Measurements from ENCODE around the gene JAZF1. TPM values are rescaled to one million over a fixed set of nuclear protein-coding genes. Genes with fewer than 3 reads are reported as not detected.

The JAZF1 gene
- total and polyA plus RNA-seq, 2 of the 8 experiments (the other 6 are each of a cell fraction or from before 2014, with no cell fraction given): 2.6 to 21.8 TPM

DNA sequence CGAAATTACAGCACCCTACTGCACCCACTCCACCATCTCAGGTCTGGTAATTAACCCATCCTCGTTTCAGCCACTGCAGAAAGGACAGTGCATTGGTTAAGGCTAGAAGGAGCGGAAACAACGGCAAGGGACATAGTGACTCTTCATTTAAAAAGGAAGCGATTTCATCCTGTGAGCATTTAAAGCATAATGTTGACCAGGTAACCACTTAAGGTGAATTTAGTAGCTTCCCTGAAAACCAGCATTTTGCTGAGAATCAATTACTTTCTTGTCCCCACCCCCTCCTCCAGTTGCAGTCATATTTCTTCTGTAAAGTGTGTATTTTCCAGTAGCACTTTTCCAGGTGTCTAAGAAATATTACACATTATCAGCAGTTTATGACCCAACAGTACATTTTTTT is 821 bp upstream of the JAZF1 start:
- H4K5ac ChIP-seq (ENCODE audit: insufficient read length, low read depth, low read length): no peak overlapping the region
- H3K27ac ChIP-seq (ENCODE audit: low read depth, low read length): no peak overlapping the region
- no peaks in the 10 kb centered on the region for H3K79me1 ChIP-seq (ENCODE audit: low read depth, low read length)
- WGBS, 2 experiments (ENCODE audit: extremely low coverage in 1 of 2, insufficient coverage in 1 of 2, insufficient read length in 1 of 2, insufficient replicate concordance in 2 of 2, low coverage in 1 of 2, low lambda C conversion rate in 2 of 2, missing lambda C conversion rate in 1 of 2): 62% methylated on average over 5 of the region's 5 CpGs; no CpG with 5 or more reads in 1 of the 2 experiments
- H3K27me3 ChIP-seq (replicated peaks in 1 of 4; ENCODE audit: control insufficient read depth in 3 of 4, extremely low read depth in 1 of 4, insufficient read depth in 3 of 4, low read length in 3 of 4): peaks cover 0 to 7% (median 2%) of the 10 kb centered on the region in 4 experiments; a peak in 3 of 7 replicates
- FAIRE-seq (no peak), DNase-seq (ENCODE audit: low read depth in 1 of 2, low spot score in 2 of 2) (no peak)
- H3K14ac ChIP-seq (ENCODE audit: insufficient read length): no peak overlapping the region
- H2AFZ ChIP-seq (ENCODE audit: low read length): no peak overlapping the region
- no peaks in the 10 kb centered on the region for H3K9me3 ChIP-seq (ENCODE audit: insufficient read depth in 2 of 2, low read depth in 1 of 2, low read length in 1 of 2)
- H3K4me1 ChIP-seq (replicated peaks in 1 of 4; ENCODE audit: control insufficient read depth in 3 of 4, insufficient read depth in 4 of 4, low read length in 3 of 4): peaks cover 0 to 8% (median 5%) of the 10 kb centered on the region in 4 experiments
- POLR2A ChIA-PET (ENCODE audit: partially characterized antibody): no interaction called here
- H2AK5ac ChIP-seq (ENCODE audit: low read depth, low read length): no peak overlapping the region
- H4K8ac ChIP-seq (ENCODE audit: extremely low read depth, insufficient read depth, low read length): no peak overlapping the region
- H2BK5ac ChIP-seq (ENCODE audit: low read depth, low read length): no peak overlapping the region
- CTCF ChIA-PET (ENCODE audit: partially characterized antibody): interaction anchor here (0.6 to 1.1 kb wide), 2 partner anchors 12 to 16 kb away, joined by 3 read pairs; no protein-coding TSS in a partner anchor
- peaks cover 0 to 1% of the 10 kb centered on the region in 2 experiments for H4K20me1 ChIP-seq (replicated peaks in 1 of 2; ENCODE audit: control insufficient read depth in 1 of 2, insufficient read depth in 2 of 2, low read length in 2 of 2)
- H3K4ac ChIP-seq (replicated peaks; ENCODE audit: insufficient read length, low read depth, low read length): no peak overlapping the region
- peak overlapping the region; percentile 73 to 88; a peak in 3 of 4 replicates for H3K4me2 ChIP-seq (ENCODE audit: insufficient read depth in 1 of 2, low read depth in 2 of 2, low read length in 2 of 2)
- H3K23me2 ChIP-seq (ENCODE audit: low read depth, low read length): peaks cover 8% of the 10 kb centered on the region; the same call in 1 of the 2 replicates
- H3K79me2 ChIP-seq (ENCODE audit: control insufficient read depth in 1 of 2, insufficient read depth in 2 of 2, low read length in 2 of 2): peaks cover 0 to 23% of the 10 kb centered on the region in 2 experiments; a peak in 2 of 4 replicates
- H4K91ac ChIP-seq (replicated peaks; ENCODE audit: insufficient read length, low read length): no peak overlapping the region
- H2BK20ac ChIP-seq (ENCODE audit: low read length): no peak overlapping the region; the same call in 1 of the 2 replicates
- H3K9ac ChIP-seq (replicated peaks in 1 of 4; ENCODE audit: extremely low read depth in 1 of 4, low read depth in 3 of 4, low read length in 3 of 4): no peak overlapping the region
- no peak overlapping the region for H3K23ac ChIP-seq (ENCODE audit: insufficient read length)
- no peak overlapping the region for H3K56ac ChIP-seq (replicated peaks; ENCODE audit: insufficient read length, low read depth, low read length)
- H3K18ac ChIP-seq (ENCODE audit: extremely low read depth, low read length): no peak overlapping the region
- H2BK12ac ChIP-seq (ENCODE audit: low read depth, low read length): no peak overlapping the region
- H3K4me3 ChIP-seq (ENCODE audit: extremely low read depth in 1 of 4, insufficient read depth in 2 of 4, low read depth in 3 of 4, low read length in 4 of 4): peak overlapping the region; percentile 48 to 89 (median 65); a peak in 5 of 8 replicates
- peak overlapping the region; percentile 13 for H2BK120ac ChIP-seq (replicated peaks; ENCODE audit: low read depth, low read length)
- no peaks in the 10 kb centered on the region for H3K36me3 ChIP-seq (ENCODE audit: control insufficient read depth in 2 of 4, insufficient read depth in 4 of 4, low read length in 3 of 4)
- no peak overlapping the region for H2BK15ac ChIP-seq (ENCODE audit: low read length)
- TF ChIP-seq POLR2AphosphoS5 (IDR thresholded peaks at IDR 0.05; ENCODE audit: low read depth, low read length) (no peak), CHD1 (IDR thresholded peaks at IDR 0.05; ENCODE audit: low read depth, low read length) (no peak), TAF1 (IDR thresholded peaks at IDR 0.05; ENCODE audit: low read depth, low read length) (no peak), TCF12 (IDR thresholded peaks at IDR 0.05; ENCODE audit: low read depth, low read length) (no peak), BACH1 (IDR thresholded peaks at IDR 0.05; ENCODE audit: low read length) (no peak), TAF7 (optimal IDR thresholded peaks at IDR 0.05; ENCODE audit: borderline replicate concordance, low read depth, low read length) (no peak), SIX5 (IDR thresholded peaks at IDR 0.05; ENCODE audit: low read depth, low read length) (no peak), USF2 (IDR thresholded peaks at IDR 0.05; ENCODE audit: low read length) (no peak), RXRA (IDR thresholded peaks at IDR 0.05; ENCODE audit: insufficient read depth, low read depth, low read length) (no peak), ZNF274 (IDR thresholded peaks at IDR 0.05; ENCODE audit: borderline replicate concordance, extremely low read depth, low read length) (no peak), SP4 (IDR thresholded peaks at IDR 0.05; ENCODE audit: low read length) (no peak)
- TF ChIP-seq, protein P1, sequence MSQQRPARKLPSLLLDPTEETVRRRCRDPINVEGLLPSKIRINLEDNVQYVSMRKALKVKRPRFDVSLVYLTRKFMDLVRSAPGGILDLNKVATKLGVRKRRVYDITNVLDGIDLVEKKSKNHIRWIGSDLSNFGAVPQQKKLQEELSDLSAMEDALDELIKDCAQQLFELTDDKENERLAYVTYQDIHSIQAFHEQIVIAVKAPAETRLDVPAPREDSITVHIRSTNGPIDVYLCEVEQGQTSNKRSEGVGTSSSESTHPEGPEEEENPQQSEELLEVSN (IDR thresholded peaks at IDR 0.05): no peak
- TF ChIP-seq, protein P2, sequence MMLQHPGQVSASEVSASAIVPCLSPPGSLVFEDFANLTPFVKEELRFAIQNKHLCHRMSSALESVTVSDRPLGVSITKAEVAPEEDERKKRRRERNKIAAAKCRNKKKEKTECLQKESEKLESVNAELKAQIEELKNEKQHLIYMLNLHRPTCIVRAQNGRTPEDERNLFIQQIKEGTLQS (IDR thresholded peaks at IDR 0.05; ENCODE audit: insufficient read depth, low read depth, low read length): no peak

All from H1 (cell line).